HUES6 (cell line): ENCODE measurements around the gene SEPTIN5.

ENCODE experiments used
- H3K27ac ChIP-seq: 2 replicates; pipeline ENCODE4 v1.7.0; 2013; ENCODE audit warnings: low read depth, mild to moderate bottlenecking, low read length, inconsistent platforms
- H3K27me3 ChIP-seq: 2 replicates; pipeline ENCODE4 v1.6.1; 2013; ENCODE audit warnings: low read length; ENCODE audit not compliant: control insufficient read depth, insufficient read depth
- H3K36me3 ChIP-seq: 2 replicates; pipeline ENCODE4 v1.6.1; 2013; ENCODE audit warnings: low read length; ENCODE audit not compliant: control insufficient read depth, insufficient read depth
- H3K4me1 ChIP-seq: 2 replicates; pipeline ENCODE4 v1.6.1; 2013; ENCODE audit warnings: low read length; ENCODE audit not compliant: control insufficient read depth, insufficient read depth
- H3K4me3 ChIP-seq: 2 replicates; pipeline ENCODE4 v1.5.1; 2013; ENCODE audit warnings: low read depth, low read length
- H3K9ac ChIP-seq: one replicate; pipeline ENCODE4 v1.6.1; 2013; ENCODE audit warnings: mild to moderate bottlenecking, low read length
- H3K9me3 ChIP-seq: 2 replicates; pipeline ENCODE4 v1.6.1; 2013; ENCODE audit warnings: low read depth, low read length; ENCODE audit not compliant: control insufficient read depth, insufficient read depth

The SEPTIN5 gene

GRCh38 chr22:19730655-19731360 is 16.5 kb downstream of the SEPTIN5 start:
- H3K27me3 ChIP-seq: peaks cover 63% of the 10 kb centered on the region
- peak overlapping the region; percentile 54 for H3K4me3 ChIP-seq
- no peaks in the 10 kb centered on the region for H3K36me3 ChIP-seq
- H3K9me3 ChIP-seq: no peaks in the 10 kb centered on the region
- H3K9ac ChIP-seq: no peak overlapping the region
- H3K4me1 ChIP-seq: no peaks in the 10 kb centered on the region
- no peak overlapping the region for H3K27ac ChIP-seq

GRCh38 chr22:19731361-19732135 is 17.2 kb downstream of the SEPTIN5 start:
- Histone ChIP-seq H3K27me3 (peaks cover 56% of the 10 kb centered on the region), H3K36me3 (no peaks in the 10 kb centered on the region), H3K4me3 (no peak overlapping the region), H3K9ac (no peak overlapping the region), H3K27ac (no peak overlapping the region), H3K9me3 (no peaks in the 10 kb centered on the region), H3K4me1 (no peaks in the 10 kb centered on the region)

GRCh38 chr22:19732403-19733113 is 18.3 kb downstream of the SEPTIN5 start:
- Histone ChIP-seq H3K9ac (no peak overlapping the region), H3K27ac (no peak overlapping the region), H3K4me3 (no peak overlapping the region), H3K27me3 (peaks cover 46% of the 10 kb centered on the region), H3K4me1 (no peaks in the 10 kb centered on the region), H3K36me3 (no peaks in the 10 kb centered on the region), H3K9me3 (no peaks in the 10 kb centered on the region)

GRCh38 chr22:19733755-19734154 is 19.5 kb downstream of the SEPTIN5 start:
- H3K4me3 ChIP-seq: no peak overlapping the region
- no peaks in the 10 kb centered on the region for H3K36me3 ChIP-seq
- H3K9me3 ChIP-seq: no peaks in the 10 kb centered on the region
- H3K9ac ChIP-seq: no peak overlapping the region
- H3K4me1 ChIP-seq: no peaks in the 10 kb centered on the region; the same call in 1 of the 2 replicates
- peaks cover 34% of the 10 kb centered on the region for H3K27me3 ChIP-seq
- no peak overlapping the region for H3K27ac ChIP-seq

- peaks cover 3% of the 10 kb centered on the region; the same call in 1 of the 2 replicates for H3K4me1 ChIP-seq
- no peaks in the 10 kb centered on the region for H3K36me3 ChIP-seq
- no peak overlapping the region for H3K9ac ChIP-seq
- no peak overlapping the region for H3K27ac ChIP-seq
- no peak overlapping the region for H3K4me3 ChIP-seq
- H3K27me3 ChIP-seq: peaks cover 30% of the 10 kb centered on the region
- H3K9me3 ChIP-seq: no peaks in the 10 kb centered on the region
Measured at GRCh38 chr22:19734163-19734562, 19.9 kb downstream of the SEPTIN5 start.

GRCh38 chr22:19734837-19735382 is 20.6 kb downstream of the SEPTIN5 start:
- peaks cover 22% of the 10 kb centered on the region for H3K27me3 ChIP-seq
- no peak overlapping the region for H3K9ac ChIP-seq
- H3K4me1 ChIP-seq: peaks cover 5% of the 10 kb centered on the region; the same call in 1 of the 2 replicates
- no peaks in the 10 kb centered on the region for H3K9me3 ChIP-seq
- H3K27ac ChIP-seq: no peak overlapping the region
- H3K4me3 ChIP-seq: no peak overlapping the region
- no peaks in the 10 kb centered on the region for H3K36me3 ChIP-seq

- Histone ChIP-seq H3K4me1 (peaks cover 5% of the 10 kb centered on the region; the same call in 1 of the 2 replicates), H3K36me3 (no peaks in the 10 kb centered on the region), H3K4me3 (no peak overlapping the region), H3K9ac (no peak overlapping the region), H3K27ac (no peak overlapping the region), H3K27me3 (peaks cover 16% of the 10 kb centered on the region; the same call in 1 of the 2 replicates), H3K9me3 (no peaks in the 10 kb centered on the region)
Measured at GRCh38 chr22:19735665-19736510, 21.6 kb downstream of the SEPTIN5 start.

- Histone ChIP-seq H3K27me3 (peaks cover 13% of the 10 kb centered on the region; the same call in 1 of the 2 replicates), H3K9ac (no peak overlapping the region), H3K36me3 (no peaks in the 10 kb centered on the region), H3K9me3 (no peaks in the 10 kb centered on the region), H3K4me1 (peaks cover 5% of the 10 kb centered on the region; the same call in 1 of the 2 replicates), H3K4me3 (no peak overlapping the region), H3K27ac (no peak overlapping the region)
Measured at GRCh38 chr22:19737846-19738663, 23.8 kb downstream of the SEPTIN5 start.

GRCh38 chr22:19738664-19739447 is 24.6 kb downstream of the SEPTIN5 start:
- Histone ChIP-seq H3K9ac (no peak overlapping the region), H3K4me3 (no peak overlapping the region), H3K27me3 (peaks cover 7% of the 10 kb centered on the region; the same call in 1 of the 2 replicates), H3K9me3 (no peaks in the 10 kb centered on the region), H3K27ac (no peak overlapping the region), H3K4me1 (peaks cover 5% of the 10 kb centered on the region; the same call in 1 of the 2 replicates), H3K36me3 (no peaks in the 10 kb centered on the region)
